Activated T-cell treated with anti-CD3 and anti-CD28 coated beads for 1 hour (primary cell): Measurements from ENCODE around the gene LAMA3.

Source experiments
- DNase-seq: peaks from one replicate; pipeline ENCODE4 v3.0.0-alpha.2; 2020; ENCODE audit warnings: low read depth

Gene LAMA3

DNA sequence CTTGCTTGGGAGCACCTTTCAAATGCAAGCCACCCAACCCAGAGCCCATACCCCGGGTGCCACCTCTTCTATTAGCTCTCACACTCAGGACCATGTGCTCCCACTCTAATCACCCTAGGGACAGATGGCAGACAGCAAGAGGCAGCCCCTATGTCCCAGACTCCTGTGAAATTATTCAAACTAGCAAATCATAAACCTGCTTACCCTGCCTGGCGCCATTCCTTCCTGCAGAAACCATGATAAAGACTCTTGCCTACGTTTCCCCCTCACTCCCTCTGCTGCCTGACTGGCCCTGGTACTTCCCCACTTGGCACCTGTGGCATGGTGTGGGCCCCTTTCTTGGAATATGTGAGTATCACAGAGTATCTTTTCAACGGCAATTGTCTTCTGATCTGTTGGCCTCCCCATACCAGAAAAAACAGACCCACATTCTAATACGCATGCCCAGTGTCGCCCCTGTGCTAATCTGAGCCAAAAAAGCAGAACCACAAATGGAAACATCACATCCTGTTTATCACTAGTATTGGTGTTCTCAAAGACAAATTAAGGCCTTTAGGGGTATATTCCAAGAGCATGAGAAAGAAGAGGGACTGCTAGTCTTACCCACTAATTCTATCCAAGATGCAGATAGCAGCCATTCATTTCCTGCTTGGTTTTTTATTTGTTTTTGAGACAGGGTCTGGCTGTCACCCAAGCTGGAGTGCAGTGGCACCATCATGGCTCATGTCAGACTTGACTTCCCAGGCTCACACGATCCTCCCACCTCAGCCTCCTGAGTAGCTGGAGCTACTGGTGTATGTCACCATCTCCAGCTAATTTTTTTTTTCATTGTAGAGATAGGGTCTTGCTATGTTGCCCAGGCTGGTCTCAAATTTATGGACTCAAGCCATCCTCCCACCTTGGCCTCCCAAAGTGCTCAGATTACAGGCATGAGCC lies 281.2 kb downstream of the LAMA3 start:
- DNase-seq, result peak; percentile 25

DNA sequence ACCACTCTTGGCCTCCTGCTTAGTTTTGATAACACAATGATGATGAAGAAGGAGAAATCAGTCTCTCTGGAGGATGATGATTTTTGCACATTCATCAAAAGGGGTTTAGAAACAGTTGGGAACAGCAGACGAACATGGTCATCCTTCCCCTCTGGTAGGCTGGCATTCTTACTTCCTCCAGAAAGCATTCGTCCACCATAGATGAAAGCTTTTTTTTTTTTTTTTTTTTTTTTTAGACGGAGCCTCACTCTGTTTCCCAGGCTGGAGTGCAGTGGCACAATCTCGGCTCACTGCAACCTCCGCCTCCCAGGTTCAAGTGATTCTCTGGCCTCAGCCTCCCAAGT lies 281.8 kb downstream of the LAMA3 start:
- no peak for DNase-seq

DNA sequence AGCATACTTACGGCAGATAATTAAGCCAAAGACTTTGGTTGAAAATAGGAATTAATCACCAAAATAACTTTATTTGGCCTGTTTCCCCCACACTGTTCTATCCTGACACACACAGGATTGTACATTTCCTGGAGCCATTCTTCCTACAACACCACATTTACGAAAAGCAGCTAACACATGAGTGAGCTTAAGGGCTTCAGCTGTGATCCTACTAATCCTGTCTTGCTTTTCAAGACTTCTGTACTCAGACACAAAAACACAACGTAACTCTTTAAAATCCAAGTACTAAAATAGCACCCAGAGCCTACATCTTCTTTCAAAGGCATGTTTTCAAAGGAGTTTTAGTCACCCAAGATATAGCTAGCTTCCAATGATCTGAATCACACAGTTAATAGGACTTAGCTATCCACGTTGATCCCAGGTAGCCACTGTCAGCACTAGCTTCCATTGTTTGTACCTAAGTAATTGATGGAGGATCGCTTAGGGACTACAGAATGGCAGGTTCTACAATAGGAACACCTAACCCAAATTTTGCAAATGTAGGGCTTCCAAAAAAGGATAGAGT lies 282.5 kb downstream of the LAMA3 start:
- DNase-seq, result no peak

DNA sequence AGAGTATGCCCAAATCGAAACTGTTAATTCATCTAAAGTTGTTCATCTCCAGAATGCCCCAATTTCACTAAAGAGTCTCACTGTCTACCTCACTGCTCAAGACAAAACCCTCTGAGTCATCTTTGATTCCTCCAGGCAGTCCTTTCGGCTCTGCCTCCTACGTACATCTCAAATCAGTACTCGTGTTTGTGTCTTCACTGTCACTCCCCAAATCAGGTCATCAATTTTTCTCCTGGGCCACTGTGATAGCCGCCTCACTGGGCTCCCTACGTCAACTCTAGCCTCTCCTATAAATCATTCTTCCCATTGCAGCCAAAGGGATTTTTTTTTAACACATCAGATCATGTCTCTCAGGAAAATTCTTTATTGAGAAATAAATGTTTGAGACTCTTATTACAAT lies 283.2 kb downstream of the LAMA3 start:
- DNase-seq, result no peak

DNA sequence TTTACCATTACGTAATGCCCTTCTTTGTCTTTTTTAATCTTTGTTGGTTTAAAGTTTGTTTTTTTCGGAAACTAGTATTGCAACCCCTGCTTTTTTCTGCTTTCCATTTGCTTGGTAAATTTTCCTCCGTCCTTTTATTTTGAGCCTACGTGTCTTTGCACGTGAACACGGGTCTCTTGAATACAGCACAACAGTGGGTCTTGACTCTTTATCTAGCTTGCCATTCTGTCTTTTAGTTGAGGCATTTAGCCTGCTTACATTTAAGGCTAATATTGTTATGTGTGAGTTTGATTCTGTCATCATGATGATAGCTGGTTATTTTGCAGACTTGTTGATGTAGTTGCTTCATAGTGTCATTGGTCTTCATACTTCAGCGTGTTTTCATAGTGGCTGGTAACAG lies 287.9 kb downstream of the LAMA3 start:
- no peak for DNase-seq

DNA sequence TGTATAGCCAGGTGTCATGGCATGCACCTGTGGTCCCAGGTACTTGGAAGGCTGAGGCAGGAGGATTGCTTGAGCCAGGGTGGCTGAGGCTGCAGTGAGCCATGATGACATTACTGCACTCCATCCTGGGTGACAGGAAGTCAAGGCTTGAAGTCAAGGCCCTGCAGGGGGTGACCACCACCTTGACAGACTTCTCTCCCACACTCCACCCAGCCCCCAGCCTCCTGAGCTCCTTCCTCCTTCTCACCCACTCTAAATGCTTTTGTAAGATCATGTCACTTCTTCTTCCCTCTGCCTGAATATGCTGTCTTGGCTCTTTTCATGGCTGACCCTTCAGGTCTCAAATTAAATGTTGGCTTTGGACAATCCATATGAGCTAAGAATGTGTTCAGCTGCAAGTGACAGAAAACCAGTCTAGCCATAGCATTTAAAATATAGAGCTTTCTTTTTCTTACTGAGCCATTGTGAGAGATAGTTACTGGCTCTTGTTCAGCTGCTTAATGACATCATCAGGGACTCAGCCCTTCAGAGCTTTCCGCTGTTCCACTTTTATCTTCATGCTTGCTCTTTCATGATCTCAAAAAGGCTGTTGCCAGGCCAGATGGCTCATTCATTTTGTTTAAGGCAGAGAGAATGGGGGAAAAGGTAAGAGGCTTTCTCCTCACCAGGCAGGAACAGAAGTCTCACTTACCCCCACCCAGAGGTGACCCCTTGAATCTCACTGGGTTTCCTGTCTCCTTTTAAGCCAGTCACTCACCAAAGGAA lies 288.6 kb downstream of the LAMA3 start:
- DNase-seq, result no peak

DNA sequence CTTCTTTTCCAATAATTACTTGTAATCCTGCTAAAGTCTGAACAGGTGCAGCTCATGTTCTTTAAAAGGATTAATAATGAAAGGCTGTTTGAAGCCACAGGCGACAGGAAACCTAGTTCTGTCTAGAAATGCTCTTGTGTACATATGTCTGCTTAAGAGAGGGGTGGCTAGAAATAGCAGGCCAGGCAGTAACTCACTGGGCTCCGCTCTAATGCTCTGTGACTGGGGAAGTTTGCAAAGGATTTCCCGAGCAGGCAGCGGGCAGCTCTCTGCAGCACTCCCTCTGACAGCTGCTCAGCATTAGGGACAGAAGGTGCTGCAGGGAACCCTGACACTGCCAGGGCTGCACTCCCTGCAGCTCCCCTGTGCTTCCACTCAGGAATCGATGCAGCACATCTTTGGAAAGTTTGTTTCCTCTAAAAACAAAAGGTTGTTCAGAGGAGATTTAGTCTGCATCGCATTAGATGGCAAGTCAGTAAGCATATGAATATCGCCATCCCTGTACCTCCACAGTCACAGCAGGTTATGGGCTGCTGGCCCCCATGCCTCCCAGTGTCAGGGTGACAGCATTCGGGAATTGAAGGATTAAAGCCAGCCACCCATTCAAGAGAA lies 292.2 kb downstream of the LAMA3 start:
- no peak for DNase-seq

DNA sequence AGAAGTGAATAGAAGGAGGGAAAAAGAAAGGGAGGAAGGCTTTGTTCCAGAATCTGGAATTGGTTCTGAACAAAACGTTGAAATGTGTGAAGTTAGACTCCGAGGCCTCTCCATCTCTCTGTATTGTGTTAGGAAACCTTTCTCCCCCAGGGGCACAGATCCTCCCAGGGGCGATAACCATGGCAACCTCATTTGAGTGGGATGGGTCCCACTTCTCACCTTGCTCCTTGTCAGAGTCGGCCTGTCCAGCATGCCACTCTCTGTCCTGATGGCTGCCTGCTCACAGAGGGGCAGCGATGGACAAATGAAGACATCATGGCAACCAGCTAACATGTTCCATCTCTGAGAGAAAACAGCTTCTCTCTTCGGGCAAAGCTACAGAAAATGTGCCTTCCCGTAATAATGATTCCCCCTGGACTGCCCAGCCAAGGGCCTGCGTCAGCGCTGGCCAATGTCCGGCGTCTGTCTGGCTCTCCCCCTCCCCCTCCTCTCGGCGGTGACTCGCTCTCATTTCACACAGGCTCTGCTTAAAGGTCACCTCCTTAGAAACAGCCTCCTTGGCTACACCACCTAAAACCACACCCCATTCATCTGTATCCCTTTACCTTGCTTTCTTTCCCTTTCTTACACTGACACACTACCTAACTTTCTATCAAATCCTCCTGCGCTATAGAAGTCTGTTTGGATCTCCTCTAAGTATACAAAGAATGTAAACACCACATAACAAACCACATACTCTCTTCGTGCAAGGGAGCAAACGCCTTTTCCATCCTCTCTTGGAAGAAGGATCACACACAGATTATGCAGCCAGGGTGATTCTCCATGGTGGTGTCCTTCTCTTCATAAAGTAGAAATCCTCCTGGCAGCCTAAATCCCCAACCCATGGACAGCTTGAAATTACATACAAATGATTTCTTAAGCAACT lies 293.2 kb downstream of the LAMA3 start:
- no peak for DNase-seq

DNA sequence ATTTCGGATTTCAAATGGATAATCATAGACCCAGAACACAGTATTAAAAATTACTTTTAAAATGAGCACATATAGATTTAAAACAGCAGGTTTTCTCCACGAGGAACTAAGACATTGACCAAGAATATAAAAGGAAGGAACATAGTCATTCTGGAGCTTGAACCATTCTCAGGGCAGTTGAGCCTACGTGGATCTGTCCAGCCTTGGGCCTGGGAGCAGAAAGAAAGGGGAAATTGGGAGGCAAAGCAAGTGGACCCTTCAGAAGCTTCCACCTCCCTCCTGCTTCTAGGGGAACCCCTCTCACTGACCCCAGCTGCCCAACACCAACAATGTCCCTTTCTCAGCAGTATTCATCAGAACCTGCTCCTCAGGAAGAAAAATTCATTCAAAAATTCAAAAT lies 293.9 kb downstream of the LAMA3 start:
- no peak for DNase-seq

DNA sequence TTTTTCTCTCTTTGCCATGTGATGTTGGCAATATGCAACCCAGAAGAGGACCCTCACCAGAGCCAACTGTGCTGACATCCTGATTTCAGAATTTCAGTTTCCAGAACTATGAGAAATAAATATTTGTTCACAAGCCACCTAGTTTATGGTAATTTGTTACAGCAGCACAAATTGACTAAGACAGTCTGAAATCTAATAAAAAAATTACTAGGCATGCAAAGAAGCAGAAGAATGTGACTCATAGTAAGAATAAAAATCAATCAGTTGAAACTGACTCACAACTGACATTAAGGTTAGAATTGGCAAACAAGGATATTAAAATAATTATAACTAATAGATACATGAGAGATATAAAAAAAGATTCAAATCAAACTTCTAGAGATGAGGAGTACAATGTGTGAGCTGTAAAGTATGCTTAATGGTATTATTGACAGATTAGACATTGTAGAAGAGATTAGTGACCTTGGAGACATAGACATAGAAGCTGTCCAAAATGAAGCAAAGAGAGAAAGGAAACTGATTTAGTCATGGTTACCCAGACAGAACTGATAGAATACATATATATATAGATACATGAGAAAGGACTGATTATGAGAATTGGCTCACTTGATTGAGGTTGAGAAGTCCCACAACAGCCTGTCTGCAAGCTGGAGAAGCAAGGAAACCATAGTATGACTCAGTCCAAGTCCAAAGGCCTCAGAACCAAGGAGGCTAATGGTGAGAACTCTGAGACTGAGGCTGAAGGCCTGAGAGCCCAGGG lies 297.5 kb downstream of the LAMA3 start:
- no peak for DNase-seq

DNA sequence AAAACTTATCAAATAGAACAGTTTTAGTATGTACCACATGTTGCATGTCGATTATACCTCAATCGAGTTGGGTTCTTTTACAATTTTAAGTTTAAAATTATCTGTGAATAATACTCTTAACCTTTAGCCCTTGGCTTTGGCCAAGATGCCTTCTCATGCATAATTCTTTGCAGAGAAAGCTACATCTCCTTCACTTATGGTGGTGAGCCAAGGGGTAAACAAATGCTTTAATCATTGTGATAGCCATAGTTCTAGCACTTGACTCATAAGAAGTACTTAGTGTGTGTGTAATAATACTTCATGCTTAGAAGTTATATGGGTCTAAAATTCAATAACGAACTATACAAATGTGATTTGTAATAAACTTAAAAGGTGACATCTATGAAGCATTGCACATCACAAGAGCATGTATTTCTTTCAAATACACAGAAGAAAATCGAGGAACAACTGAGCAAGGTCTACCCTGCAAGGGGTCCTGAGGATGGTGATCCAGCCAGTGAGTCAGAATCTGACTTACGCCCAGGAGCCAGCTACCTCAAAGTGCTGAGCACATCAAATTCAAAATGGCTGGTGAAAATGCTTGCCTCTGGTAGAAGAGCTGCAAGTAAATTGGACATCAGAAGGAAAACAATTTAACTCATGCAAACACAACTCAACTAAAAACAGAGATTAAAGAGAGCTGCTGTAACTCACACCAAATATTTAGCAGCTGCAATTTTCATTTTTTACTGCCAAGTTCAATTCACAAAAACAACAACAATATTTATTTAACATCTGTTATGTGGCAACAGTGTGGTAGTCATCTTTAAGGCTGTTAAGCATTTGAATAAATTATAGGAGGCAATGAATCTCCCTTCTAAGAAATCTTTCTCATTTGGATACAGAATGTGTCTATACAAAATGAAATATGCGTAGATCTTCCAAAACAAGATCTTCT lies 301.5 kb downstream of the LAMA3 start:
- DNase-seq, result no peak

DNA sequence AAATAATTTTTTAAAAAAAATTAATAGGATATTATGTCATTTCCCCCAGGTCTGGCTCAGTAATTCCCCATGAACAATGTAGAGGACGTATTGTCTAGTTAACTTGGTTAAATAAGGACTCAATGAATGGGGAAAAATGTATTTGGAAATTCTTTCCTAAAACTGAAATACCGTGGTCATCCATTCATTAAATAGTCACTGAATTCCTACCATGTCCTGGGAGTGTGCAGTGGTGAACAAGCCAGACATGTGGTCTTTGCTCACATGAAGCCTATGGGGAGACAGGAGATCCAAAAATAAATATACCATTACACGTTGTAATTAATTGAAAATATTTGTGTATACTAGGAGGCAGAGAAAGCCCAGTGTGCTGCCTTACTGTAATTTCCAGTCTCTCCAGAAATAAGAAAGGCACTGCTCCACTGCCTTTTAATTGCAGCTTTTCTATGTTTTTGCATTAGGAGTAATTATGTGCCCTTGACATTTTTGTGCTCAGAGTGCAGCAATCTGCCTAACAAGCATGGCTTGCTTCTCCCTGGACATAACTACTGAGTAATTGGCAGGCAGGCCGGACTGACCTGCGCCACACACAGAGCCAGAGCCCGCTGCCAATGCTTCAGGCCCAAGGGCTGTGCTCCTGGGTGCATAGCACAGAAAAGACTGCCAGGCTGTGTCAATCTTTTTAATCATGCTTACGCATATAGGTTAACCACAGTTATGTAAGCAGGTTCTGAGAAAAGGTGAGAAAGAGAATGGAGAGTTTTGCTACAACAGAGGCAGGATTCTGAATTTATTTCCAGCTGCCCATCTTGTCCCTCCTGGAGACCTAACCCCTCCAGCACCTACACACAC lies 303.1 kb downstream of the LAMA3 start:
- no peak for DNase-seq

DNA sequence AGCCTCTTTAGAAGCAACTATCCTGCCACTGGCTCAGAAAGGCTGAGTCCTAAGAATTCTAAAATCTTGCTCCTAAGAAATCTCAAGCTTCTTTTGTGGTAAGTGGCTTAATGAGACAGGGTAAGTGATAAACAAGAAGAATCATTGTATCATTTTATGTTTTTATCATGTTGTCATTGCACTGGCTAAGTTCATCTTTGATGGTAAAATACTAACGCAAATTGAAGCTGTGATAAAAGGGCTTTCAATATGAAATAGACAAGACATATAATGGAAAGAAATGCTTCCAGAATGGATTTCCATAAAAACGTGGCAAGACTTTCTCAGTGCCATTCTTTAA lies 303.7 kb downstream of the LAMA3 start:
- no peak for DNase-seq

DNA sequence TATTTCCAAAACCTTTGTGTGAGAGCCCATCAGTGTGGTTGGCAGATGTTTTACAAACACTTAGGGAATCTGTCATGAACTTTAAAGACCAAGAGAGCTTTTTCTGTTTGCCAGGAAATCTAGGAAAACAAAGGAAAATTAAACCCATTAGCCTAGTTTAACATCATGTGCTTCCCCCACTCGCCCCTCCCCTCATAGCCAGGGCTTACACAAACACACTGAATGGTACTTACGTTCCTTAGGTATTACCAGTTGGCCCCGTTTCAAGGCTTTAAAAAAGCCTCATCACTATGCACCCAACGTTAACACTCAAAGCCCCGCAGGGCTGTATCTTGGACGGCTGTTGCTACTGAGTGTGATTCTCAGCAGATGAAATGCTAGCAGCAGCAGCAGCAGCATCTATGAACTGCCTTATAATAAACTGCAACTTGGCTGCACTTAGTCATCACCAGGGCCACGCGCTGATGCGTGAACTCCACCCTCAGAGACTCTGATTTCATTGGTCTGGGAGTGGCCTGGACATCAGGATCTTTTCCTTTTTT lies 305.2 kb downstream of the LAMA3 start:
- DNase-seq, result no peak

DNA sequence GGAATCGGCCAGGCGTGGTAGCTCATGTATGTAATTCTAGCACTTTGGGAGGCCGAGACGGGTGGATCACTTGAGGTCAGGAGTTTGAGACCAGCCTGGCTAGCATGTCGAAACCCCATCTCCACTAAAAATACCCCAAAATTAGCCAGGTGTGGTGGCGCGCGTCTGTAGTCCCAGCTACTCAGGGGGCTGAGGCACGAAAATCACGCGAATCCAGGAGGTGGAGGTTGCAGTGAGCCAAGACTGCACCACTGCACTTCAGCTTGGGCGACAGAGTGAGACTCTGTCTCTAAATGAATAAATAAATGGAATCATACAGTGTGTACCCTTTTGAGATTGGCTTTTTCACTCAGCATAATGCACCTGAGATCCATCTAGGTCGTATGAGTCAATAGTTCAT lies 305.9 kb downstream of the LAMA3 start:
- DNase-seq, result no peak

DNA sequence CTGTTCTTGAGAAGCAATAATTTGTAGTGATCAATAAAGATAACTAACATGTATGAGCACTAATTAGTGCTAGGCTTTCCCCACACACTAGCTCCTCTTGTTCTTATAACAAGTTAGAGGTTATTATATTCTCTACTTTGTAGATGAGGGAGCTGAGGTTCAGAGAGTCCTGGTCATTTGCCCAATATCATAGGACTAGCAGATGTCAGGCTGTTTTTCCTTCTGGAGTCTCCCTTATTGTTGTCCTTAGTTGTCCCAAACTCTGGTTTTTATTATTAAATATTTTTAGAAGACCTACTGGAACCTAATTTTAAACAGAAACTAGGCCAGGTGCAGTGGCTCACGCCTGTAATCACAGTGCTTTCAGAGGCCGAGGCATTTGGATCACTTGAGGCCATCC lies 308.8 kb downstream of the LAMA3 start:
- DNase-seq, result no peak

DNA sequence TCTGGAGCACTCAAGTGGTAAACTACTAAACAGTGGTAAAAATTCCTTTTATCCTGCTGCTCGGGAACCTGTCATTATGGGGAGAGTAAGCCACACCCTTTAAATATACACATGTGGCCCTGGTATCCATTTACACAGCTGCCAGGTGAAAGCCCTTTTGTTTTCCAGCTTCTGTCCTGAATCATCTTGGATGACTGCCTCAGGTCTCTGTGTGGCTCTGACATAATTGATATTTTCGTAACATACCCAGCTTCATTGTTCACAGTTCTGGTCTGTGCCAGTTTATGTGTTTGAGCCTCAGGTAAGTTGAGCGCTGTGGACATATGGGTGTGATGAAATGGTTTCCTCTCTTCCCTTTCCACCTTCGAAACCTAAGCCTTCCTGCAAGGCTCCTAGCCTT lies 309.6 kb downstream of the LAMA3 start:
- no peak for DNase-seq
